Esophagus mucosa (tissue), 1 donor: Measurements from ENCODE around the gene NOL4L. TPM values are rescaled to one million over a fixed set of nuclear protein-coding genes. Genes with fewer than 3 reads are reported as not detected.

Experiments used
- ATAC-seq: fragments of 200-7000 bp; cut with Tn5 transposase; one replicate; pipeline ENCODE4 v1.9.1; 2020
- total RNA-seq: library from RNA; stranded (reverse); gene quantifications from one replicate; pipeline ENCODE4 v1.2.4, GENCODE V29; 2023
- donor health status: DM: yes; HTN: yes; CAD: no.

The NOL4L gene
- total RNA-seq, 1 donor from 2014 or later = 2.0 TPM

DNA sequence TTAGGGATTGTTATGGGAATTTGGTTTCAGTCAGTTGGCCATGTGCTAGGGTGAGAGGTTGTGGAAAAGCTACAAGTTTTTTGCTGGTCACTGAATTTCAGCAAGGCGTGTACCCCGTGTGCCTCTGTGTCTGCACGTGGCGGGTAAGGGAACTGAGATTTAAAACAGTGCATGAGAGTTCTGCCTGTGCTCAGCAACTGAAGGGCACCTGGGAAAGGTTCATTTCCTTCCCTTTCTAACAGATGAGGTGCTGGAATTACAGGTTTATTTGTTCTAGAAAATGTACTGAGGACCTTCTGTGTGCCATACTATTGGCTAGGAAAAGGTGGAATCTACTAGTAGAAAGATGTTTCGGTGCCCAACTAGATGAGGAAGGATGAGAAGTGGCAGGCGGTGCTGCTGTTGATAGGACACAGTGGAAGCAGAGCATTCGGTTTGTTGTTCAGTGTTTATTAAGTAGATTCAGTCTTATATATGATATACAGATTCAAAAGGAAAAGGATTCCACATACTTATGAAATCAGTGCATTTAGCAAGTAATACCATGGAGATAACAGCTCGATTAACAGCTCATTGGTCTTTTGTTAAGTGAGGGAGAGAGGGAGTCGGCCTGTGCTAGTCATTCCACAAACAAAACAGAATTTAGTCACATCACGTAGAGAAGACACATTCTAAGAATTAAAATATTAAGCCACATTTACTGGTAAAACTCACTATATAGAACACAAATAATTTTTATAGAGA is 142.3 kb downstream of the NOL4L start:
- no peak for ATAC-seq

GRCh38 chr20:32441638-32442037 is 143.5 kb downstream of the NOL4L start:
- ATAC-seq = no peak

DNA sequence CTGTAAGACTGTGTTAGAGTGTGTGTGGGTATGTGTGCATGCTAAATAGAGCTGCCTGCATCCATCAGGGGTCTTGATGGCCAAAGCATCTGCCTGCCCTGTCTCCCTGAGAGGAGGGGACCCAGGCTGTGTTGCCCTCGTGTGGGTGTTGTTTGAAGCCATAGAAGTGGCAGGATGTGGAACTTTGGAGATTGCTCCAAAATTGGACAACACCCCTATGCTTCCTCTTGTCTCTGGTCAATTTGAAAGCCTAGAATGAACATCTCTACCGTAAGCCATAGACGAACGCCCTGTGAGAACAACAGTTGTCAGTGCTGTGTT is 144.4 kb downstream of the NOL4L start:
- no peak for ATAC-seq

DNA sequence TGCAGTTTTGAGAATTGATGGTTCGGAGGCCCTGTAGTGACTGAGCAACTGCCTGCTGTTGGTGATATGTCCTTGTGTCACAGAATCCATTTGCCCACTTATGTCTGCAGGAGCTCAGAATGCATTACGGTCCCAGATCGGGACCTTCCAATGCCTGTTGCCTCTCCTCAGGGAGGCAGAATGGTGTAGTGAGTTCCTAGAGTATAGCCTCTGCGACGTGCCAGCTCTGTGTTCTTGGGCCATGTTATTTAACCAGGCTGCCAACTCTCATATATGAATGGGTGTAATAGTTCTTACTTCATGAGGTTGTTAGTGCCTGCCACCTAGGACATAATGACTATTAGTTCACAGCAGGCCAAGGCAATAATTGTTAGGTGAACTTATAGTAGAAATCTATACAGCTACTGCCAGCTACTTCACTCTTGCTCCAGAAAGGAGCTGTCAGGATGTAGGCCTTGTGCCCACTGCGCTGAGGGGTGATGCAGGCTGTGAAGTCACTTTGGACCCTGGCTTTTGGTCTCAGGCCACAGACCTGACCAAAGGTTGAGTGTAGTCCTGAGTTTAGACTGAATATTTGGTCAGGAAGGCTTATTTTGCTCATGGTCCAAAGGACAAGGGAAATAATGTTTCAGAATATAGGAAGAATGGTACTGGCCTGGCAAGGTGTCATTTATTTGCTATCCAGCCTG is 144.9 kb downstream of the NOL4L start:
- ATAC-seq = no peak

- no peak for ATAC-seq
Measured at GRCh38 chr20:32439132-32439829, 145.9 kb downstream of the NOL4L start.

- no peak for ATAC-seq
Measured at GRCh38 chr20:32438331-32438858, 146.7 kb downstream of the NOL4L start.

DNA sequence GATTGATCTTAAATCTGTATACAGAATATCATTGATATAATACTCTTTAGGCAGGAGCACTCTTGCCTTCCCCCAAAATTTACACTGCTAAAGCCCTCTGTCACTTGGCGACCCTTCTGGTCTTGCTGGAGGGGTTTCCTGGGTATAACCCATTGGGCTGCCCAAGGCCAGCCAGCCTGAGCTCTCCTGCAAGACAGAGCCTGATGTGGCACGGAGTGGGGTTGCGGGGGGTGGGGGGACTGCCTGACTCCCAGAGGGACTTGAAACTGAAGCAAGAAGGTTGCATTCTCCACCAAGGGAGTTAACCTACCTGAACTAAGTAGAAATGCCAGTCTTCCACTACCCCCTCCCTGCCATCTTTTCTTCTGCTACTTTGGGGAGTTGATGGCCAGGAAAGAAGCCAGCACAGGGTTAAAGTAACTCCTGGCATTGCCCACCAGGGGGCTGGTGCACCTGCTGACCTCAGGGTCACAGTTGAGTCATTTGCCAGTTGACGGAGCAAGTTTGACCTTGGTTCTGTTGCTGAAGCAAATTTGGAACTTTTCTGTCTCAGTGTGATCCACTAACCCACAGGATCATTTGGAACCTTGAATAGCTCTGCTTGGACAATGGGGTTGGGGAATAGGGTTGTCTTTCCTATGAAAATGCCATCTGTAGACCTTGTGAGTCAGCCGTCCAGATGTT is 147.6 kb downstream of the NOL4L start:
- ATAC-seq = no peak

DNA sequence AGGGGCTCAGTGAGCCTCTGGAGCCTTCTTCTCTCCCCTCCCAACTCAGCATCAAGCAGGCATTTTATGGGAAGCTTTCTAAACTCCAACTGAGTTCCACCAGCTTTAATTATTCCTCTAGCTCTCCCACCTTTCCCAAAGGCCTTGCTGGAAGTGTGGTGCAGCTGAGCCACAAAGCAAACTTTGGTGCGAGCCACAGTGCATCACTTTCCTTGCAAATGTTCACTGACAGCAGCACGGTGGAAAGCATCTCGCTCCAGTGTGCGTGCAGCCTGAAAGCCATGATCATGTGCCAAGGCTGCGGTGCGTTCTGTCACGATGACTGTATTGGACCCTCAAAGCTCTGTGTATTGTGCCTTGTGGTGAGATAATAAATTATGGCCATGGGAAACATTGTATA is 148.2 kb downstream of the NOL4L start:
- ATAC-seq = no peak

GRCh38 chr20:32436142-32436861 is 148.8 kb downstream of the NOL4L start:
- ATAC-seq = no peak

GRCh38 chr20:32435449-32436107 is 149.6 kb downstream of the NOL4L start:
- no peak for ATAC-seq

DNA sequence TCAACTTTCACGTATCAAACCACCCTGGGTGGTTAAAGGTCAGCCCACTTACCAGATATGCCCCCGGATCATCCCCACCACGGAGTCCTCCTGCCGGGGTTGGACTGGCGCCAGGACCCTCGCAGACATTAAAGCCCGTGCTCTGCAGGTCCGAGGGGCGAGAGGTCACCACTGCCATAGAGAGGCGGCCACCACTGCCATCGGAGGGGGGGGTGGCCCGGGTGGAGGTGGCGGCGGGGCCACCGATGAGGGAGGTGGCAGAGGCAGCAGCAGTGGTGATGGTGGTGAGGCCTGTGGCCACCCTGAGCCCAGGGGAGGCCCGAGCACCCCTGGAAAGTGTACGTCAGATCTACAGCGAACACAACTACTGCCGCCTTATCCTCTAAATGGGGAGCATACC is 150.7 kb downstream of the NOL4L start:
- ATAC-seq = no peak

DNA sequence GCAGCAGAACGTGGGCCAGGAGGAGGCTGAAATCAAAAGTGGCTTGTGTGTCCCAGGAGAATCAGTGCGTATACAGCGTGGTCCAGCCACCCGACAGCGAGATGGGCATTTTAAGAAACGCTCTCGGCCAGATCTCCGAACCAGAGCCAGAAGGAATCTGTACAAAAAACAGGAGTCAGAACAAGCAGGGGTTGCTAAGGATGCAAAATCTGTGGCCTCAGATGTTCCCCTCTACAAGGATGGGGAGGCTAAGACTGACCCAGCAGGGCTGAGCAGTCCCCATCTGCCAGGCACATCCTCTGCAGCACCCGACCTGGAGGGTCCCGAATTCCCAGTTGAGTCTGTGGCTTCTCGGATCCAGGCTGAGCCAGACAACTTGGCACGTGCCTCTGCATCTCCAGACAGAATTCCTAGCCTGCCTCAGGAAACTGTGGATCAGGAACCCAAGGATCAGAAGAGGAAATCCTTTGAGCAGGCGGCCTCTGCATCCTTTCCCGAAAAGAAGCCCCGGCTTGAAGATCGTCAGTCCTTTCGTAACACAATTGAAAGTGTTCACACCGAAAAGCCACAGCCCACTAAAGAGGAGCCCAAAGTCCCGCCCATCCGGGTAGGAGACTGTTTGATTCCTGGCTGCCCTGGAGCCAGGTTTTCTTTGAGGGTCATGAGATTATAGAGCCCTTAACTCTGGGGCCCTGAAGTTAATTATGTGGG is 151.7 kb downstream of the NOL4L start:
- ATAC-seq = no peak

- no peak for ATAC-seq
Measured at GRCh38 chr20:32432277-32432676, 152.9 kb downstream of the NOL4L start.

GRCh38 chr20:32431457-32431856 is 153.7 kb downstream of the NOL4L start:
- no peak for ATAC-seq

- ATAC-seq = no peak
Measured at GRCh38 chr20:32429745-32430360, 155.3 kb downstream of the NOL4L start.

DNA sequence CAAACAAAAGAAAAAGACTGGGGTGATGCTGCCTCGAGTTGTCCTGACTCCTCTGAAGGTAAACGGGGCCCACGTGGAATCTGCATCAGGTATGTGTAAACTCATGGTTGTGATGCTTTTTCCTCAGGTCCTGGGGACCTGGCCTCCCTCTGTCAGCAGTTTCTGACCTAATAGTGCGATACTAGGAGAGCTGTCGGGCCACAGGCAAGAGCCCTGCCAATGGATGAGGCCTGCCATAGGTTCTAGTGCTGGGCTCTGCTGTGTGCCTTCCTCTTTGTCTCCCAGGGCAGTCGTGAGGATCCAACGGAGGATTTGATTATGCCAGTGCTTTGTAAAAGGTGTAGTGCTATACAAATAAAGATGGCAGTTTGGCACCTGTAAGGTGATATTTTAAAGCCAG is 155.8 kb downstream of the NOL4L start:
- no peak for ATAC-seq

- ATAC-seq = no peak
Measured at GRCh38 chr20:32427996-32428395, 157.1 kb downstream of the NOL4L start.

GRCh38 chr20:32421290-32421689 is 163.8 kb downstream of the NOL4L start:
- no peak for ATAC-seq

- ATAC-seq = no peak
Measured at GRCh38 chr20:32418376-32418775, 166.8 kb downstream of the NOL4L start.

DNA sequence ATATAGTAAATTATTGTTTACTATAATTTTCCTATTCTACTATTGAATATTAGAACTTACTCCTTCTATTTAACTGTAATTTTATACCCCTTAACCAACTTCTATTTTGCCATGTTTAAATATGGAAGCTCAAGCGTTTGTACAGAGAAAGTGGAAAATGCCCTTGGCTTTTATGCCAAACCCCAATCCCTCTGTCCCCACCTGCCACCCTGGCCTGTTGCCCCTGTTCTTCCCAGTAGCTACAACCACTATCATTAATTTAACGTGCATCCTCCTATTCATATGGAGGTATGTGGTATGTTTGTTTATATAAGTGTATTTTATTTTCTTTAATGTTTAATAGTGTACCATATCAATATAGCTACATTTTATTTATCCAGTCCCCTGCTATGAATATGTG is 168.9 kb downstream of the NOL4L start:
- ATAC-seq = no peak

DNA sequence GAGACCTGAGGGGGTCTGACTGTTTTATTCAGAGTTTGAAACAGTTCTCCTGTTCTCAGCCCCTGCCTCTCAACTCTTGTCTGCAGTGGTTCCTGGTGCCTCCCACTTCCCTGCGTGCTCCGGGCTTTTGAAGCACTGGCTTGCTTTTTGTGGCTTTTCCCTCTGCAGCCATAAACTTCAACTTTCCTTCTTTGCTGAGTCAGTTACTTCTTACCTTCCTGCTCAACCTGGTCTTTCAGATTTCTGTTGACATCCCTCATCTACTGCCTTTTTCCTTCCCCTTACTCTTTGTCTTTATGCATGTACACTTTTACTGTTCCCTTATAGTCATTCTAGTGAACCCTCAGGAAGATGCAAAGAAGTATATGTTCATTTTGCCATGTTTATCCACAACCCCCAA is 169.6 kb downstream of the NOL4L start:
- no peak for ATAC-seq
